Central memory CD4-positive, alpha-beta T cell (primary cell): ENCODE measurements around the gene SCAPER.

Experiments
- DNase-seq: peaks from one replicate; pipeline ENCODE4 v3.0.0; 2022
- total RNA-seq, 3 experiments: gene quantifications; one replicate each; lab custom pipeline; 2026; lab: John Stamatoyannopoulos, UW

The SCAPER gene, protein sequence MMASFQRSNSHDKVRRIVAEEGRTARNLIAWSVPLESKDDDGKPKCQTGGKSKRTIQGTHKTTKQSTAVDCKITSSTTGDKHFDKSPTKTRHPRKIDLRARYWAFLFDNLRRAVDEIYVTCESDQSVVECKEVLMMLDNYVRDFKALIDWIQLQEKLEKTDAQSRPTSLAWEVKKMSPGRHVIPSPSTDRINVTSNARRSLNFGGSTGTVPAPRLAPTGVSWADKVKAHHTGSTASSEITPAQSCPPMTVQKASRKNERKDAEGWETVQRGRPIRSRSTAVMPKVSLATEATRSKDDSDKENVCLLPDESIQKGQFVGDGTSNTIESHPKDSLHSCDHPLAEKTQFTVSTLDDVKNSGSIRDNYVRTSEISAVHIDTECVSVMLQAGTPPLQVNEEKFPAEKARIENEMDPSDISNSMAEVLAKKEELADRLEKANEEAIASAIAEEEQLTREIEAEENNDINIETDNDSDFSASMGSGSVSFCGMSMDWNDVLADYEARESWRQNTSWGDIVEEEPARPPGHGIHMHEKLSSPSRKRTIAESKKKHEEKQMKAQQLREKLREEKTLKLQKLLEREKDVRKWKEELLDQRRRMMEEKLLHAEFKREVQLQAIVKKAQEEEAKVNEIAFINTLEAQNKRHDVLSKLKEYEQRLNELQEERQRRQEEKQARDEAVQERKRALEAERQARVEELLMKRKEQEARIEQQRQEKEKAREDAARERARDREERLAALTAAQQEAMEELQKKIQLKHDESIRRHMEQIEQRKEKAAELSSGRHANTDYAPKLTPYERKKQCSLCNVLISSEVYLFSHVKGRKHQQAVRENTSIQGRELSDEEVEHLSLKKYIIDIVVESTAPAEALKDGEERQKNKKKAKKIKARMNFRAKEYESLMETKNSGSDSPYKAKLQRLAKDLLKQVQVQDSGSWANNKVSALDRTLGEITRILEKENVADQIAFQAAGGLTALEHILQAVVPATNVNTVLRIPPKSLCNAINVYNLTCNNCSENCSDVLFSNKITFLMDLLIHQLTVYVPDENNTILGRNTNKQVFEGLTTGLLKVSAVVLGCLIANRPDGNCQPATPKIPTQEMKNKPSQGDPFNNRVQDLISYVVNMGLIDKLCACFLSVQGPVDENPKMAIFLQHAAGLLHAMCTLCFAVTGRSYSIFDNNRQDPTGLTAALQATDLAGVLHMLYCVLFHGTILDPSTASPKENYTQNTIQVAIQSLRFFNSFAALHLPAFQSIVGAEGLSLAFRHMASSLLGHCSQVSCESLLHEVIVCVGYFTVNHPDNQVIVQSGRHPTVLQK (N-terminal part only)
- total RNA-seq = 24.3 to 59.6 (median 48.4) reads per million in 3 experiments

- peak; percentile 89 for DNase-seq
Observed at GRCh38 chr15:76905013-76905839, at the start of gene SCAPER. Gene SCAPER, minus strand, starts transcription at chr15:76905340. Its CDS starts 21,523 bp downstream, at chr15:76883817.

DNA sequence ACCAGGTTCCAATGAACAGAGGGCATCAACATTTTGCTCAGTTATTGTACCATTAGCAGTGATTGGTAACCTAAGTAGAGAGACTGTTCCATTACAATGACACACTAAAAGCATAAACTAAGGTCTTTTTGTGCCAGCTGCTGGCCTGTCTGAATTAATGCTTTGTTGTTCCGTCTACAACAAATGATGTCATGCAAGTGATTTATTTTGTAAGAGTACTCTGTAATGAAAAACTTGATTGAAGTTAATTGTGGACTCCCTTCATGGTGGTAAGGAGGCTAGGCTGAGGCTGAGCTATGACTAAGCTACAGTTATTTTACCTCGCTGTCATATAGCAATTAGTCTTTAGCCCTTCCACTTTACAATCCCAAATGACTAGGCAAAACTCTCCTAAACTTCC, 49.6 kb upstream of the SCAPER start:
- no peak for DNase-seq

- no peak for DNase-seq
Observed at GRCh38 chr15:76953913-76954312, 48.8 kb upstream of the SCAPER start.

DNA sequence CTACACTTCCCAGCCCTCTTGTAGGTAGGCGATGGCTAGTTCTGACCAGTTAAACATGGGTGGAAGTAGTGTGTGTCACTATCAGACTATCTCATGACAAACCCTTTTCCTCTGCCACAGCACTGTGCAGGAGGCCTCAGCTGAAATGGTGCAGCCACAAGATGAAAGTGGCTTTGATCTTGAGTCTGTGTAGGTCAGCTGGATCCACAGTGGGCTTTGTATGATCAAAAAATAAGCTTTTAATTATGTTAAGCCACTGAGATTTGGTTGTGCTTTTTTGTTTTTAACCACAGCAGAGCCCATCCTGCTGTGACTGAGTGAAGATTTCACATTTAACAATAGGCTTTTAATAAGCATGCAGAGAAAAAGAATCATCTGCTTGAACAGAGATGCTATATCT, 46.1 kb upstream of the SCAPER start:
- no peak for DNase-seq

- no peak for DNase-seq
Observed at GRCh38 chr15:76947454-76947853, 42.3 kb upstream of the SCAPER start.

GRCh38 chr15:76945494-76946093, 40.5 kb upstream of the SCAPER start:
- no peak for DNase-seq

DNA sequence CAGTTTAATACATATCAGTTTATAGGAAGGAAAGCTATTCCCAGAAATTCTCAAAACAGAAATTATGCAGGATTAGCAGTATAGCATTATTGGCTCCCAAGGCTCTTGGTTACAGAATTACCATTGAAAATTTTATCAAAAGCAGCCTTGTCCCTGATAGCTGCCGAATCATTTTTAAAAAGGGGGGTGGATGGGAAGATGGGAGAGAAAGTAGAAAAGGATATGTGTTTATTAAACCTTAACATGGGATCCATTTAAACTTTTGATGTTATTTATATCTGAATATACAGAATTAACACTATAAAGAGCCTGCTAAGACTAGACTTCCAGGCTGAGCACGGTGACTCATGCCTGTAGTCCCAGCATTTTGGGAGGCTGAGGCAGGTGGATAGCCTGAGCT, 37.2 kb upstream of the SCAPER start:
- no peak for DNase-seq

DNA sequence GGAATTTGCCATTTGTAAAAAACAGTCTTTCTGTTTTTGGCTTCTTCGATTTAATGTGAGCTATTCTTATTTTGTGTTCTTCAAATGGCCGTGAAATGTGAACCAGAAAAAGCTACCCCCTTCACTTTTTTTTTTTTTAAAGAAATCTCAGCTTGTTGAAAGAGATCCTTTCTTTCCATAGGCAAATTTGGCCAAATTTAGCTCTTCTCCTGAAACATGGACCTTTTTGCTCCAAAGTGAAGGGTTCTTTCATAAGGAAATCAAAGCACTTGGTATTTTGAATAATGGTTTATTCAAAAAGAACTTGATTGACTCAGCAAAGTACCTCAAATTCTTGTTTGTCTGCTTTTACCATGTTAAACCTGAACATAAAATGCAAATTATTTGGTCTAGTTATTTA, 36.5 kb upstream of the SCAPER start:
- DNase-seq = no peak

DNA sequence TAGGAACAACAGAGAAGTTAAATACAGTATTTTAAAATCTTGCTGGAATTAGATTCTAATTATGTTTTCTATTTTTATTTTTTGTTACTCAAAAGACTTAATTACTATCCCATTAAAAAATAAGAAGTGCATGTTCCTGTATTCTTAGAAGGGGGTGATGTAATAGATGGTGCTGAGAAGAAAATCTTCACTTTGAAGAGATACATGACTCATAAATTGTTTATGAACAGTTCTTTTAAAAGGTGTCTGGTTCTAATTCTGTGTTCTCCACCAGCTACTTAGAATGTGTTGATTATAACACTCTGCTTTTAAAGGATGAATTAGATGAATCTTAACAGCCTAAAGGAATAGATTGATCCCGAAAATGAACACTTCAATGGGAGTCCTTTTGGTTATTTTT, 34.6 kb upstream of the SCAPER start:
- DNase-seq = no peak

DNA sequence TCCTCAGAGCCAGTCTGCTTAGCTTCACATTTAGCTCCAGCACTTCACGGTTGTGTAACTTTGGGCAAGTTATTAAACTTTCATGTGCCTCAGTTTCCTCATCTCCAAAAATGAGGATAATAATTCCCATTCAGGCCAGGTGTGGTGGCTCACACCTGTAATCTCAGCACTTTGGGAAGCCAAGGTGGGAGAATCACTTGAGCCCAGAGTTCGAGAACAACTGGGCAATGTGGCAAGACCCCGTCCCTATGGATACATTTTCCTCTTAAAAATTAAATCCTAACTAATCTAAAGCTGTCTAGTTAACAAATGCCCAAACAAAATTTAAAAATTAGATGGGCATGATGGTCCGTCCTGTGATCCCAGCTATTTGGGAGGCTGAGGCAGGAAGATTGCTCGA, 33.6 kb upstream of the SCAPER start:
- no peak for DNase-seq

DNA sequence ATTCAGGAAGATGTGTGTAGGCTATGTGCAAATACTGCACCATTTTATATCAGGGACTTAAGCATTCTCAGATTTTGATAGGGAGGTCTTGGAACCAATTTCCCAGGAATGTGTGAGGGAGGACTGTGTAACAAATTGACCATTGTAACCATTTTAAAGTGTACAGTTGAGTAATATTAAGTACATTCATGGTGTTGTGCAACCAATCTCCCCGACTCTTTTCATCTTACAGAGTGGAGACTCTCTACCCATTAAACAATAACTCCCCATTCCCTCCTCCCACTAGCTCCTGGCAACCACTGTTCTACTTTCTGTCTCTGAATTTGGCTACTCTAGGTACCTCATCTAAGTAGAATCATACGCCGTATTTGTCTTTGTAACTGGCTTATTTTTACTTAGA, 31.5 kb upstream of the SCAPER start:
- DNase-seq = no peak

DNA sequence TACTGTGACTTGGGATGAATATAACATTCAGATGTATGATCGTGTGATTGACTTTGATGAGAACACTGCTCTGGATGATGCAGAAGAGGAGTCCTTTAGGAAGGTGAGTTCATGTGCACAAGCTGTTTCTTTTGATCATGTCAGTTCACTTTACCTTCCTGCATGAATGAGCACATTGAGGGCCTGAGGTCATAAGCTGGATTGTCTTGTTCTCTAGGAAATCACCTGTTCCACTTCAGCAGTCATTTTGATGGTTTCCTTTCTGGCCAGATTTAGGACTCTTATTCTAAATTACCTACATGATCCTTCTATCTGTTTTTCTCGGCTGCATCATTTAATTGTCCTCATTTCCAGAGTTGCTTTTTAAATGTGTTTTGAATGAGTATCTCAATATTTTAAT, 30.5 kb upstream of the SCAPER start:
- DNase-seq = no peak

DNA sequence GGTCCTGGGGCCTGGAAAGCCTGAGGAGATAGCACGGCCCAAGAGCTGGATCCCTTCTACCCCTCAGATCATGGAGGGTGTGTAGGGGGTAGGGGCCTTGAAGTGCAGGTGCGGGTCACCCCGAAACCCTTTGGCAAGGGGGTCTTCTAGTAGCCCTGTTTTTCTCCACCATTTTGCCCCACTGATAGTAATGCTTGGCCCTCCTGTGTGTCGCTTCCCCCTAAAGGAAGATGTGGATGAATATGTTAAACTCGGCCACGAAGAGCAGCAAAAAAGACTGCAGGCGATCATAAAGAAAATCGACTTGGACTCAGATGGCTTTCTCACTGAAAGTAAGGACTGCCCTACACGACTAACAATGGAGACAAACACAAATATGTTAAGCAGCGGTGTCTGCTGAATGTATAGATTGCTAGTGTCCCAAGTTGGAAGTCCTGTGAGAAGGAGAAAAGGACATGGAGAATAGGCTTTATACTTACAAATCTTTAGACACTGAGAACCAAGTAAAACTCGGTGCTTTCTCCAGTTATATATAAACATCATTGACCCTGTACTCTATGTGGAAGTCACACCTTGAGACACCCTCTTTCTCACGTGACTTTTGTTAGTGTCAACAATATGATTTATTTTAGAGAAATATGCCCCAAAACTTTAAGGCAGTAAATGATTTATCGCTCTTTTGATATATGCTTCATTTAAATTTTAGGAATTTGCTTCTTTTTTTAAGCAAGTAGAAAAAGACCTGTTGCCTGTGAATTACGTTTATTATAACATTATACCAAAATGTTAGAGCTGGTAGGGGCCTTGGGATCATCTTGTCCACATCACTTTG, 27.2 kb upstream of the SCAPER start:
- DNase-seq = peak; percentile 3

- peak; percentile 90 for DNase-seq
Observed at GRCh38 chr15:76931397-76932134, 26.4 kb upstream of the SCAPER start, which contains the start of gene RCN2. Gene RCN2, plus strand, starts transcription at chr15:76931749. Its CDS starts 93 bp downstream, at chr15:76931842.

DNA sequence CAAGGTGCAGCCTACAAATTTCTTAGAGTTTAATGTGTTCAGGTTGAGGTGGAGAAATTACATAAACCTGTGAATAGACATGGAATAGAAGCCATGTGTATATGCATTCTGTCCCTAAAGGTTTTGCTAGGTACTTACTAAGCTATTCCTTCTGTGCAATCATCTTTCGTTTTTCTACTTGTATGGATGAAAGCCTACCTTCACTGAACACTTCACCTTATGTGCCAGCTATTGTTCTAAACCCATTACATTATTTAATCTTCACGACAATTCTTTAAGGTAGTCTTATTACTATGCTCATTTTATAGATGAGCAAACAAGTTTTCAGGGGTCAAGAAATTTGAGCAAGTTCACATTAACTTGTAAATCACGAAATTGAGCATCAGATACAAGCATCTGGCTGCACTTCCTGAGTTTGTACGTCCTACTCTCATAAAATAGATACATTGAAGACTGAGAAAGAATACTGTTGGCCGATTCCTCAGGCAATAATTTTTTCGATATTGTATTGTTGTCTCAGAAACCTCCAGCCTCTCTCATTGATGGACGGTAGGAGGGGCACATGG, 25.8 kb upstream of the SCAPER start:
- DNase-seq = no peak

DNA sequence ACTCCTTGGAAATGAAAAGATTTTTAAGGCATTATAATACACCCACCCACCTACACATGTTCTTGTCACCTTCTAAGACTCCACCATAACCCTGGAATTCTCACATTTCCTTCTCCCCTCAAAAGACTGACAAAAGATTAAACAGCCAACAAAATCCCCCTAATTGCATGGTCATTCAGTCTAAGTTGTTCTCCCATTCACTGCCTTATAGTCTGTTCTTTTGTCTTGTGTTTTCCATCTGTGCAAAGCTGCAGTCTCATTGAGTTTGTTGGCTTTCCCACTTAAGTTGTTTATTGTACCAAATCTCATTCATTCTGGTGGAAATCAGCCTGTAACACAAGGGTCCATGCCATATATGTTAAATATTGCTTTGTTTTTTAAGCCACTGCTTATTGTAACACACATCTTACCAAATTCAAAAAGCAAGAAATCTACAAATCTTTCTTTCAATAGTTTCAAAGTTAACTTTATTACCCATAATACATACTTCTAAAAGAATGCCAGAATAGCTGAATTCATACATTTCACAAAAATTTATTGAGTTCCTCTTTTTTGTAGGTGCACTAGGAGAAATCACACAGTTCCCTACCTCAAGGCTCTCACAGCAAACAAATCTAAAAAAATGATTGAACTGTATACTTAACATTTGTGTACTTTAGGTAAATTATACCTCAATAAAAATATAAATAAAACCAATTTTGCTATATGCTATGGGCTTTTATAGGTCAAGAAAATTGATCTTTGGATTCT, 24.0 kb upstream of the SCAPER start:
- DNase-seq = no peak

- DNase-seq = no peak
Observed at GRCh38 chr15:76928201-76928600, 23.1 kb upstream of the SCAPER start.

DNA sequence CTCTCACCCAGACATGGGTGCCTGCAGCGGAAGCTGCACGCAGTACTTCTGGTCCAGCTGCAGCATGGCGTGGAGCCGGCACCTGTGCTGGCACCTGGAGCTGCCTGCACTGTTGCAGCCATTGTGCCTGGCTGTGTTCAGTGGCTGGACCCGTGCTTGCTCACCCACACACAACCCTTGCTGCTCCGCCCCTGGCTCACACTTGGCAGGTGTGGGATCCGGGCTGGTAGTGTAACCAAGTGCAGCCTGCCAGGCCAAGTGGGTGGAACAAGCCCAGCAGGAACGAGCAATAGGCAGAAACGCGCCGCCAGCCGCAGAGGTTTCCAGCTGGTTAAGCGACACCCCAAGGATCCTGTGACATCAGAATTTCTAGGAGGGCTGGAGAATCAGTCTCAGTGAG, 11.2 kb upstream of the SCAPER start:
- no peak for DNase-seq

DNA sequence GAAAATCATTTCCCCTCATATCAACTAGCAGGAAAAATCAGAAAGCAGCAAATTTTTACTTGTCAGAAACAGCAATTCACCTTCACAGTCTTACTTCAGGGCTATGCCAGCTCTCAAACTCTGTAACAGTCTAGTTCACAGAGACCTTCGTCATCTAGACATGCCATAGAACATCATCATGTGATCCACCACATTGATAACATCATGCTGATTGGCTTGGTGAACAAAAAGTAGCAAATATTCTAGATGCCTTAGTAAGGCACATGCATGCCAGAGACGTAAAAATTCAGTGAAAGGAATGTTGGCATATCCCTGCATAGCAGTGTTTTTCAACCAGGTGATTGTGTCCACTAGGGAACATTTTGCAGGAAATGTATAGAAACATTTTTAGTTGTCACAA, 8.6 kb upstream of the SCAPER start:
- DNase-seq = no peak
